HepG2 (cell line): Measurements from ENCODE around the gene TLR9. TPM values are rescaled to one million over a fixed set of nuclear protein-coding genes. Genes with fewer than 3 reads are reported as not detected.
A peak's percentile ranks its signal among the peaks of the same experiment; 100 is the strongest.

Experiments
- AKNA ChIP-seq: sonication (generic); formaldehyde crosslinking; IDR thresholded peaks from 2 replicates; pipeline ENCODE4 v1.4.0; 2020; ENCODE audit warnings: missing genetic modification reagents, borderline replicate concordance
- BRD4 ChIP-seq: sonication (generic); formaldehyde crosslinking; IDR thresholded peaks from 2 replicates; pipeline ENCODE4 v1.4.0; 2020; ENCODE audit warnings: missing genetic modification reagents
- CEBPG ChIP-seq: IDR thresholded peaks from 2 replicates; pipeline ENCODE4 v1.6.1; 2016
- GZF1 ChIP-seq: sonication (generic); formaldehyde crosslinking; IDR thresholded peaks from 2 replicates; pipeline ENCODE4 v1.5.1; 2020; ENCODE audit warnings: mild to moderate bottlenecking, missing genetic modification reagents
- NFE2L2 ChIP-seq: fragments of 150-350 bp; IDR thresholded peaks from 2 replicates; pipeline ENCODE4 v1.6.1; 2014; ENCODE audit warnings: low read length
- ONECUT2 ChIP-seq: sonication (generic); formaldehyde crosslinking; IDR thresholded peaks from 2 replicates; pipeline ENCODE4 v1.4.0; 2020; ENCODE audit warnings: missing genetic modification reagents
- PATZ1 ChIP-seq: sonication (generic); formaldehyde crosslinking; IDR thresholded peaks from 2 replicates; pipeline ENCODE4 v1.4.0; 2020; ENCODE audit warnings: missing genetic modification reagents
- THYN1 ChIP-seq: sonication (generic); formaldehyde crosslinking; IDR thresholded peaks from 2 replicates; pipeline ENCODE4 v1.8.1; 2023; ENCODE audit warnings: low read depth, mild to moderate bottlenecking, moderate library complexity, missing genetic modification reagents, borderline replicate concordance
- polyA plus RNA-seq, 8 experiments: library from polyadenylated mRNA; depleted of rRNA in 3 of 8; stranded (reverse) in 7 of 8; unstranded in 1 of 8; fragments of >200 nt; fragmentation: Illumina TruSeq in 4 of 8; extraction: Trizol in 4 of 8; gene quantifications; 2 replicates each; pipeline versions ENCODE4 v1.2.1 to v1.2.3, GENCODE V29; 2011 to 2016; ENCODE audit warnings: low read depth in 4 of 8, missing spikeins in 1 of 8, mixed read lengths in 1 of 8; ENCODE audit not compliant: insufficient read depth in 1 of 8
- total RNA-seq, 5 experiments: library from RNA; depleted of rRNA; stranded (reverse); fragments of >200 nt; fragmentation: Illumina TruSeq; extraction: Trizol; gene quantifications; 2 replicates each; pipeline ENCODE4 v1.2.3, GENCODE V29; 2016; ENCODE audit warnings: low read depth in 1 of 5
- TF ChIP-seq, protein P1 (sequence below), 2 experiments: sonication (generic) in 1 of 2; formaldehyde crosslinking in 1 of 2; IDR thresholded peaks; 2 replicates each; pipeline versions ENCODE4 v1.4.0 to v1.6.1; 2016 to 2020; ENCODE audit warnings: borderline replicate concordance in 1 of 2, low read depth in 1 of 2, mild to moderate bottlenecking in 1 of 2, missing genetic modification reagents in 1 of 2
- TF ChIP-seq, protein P2 (sequence below): sonication (generic); formaldehyde crosslinking; IDR thresholded peaks from 2 replicates; pipeline ENCODE4 v1.4.0; 2020; ENCODE audit warnings: missing genetic modification reagents

TLR9 gene
- total and polyA plus RNA-seq, 2 of the 13 experiments (the other 11 are each of a cell fraction or from before 2014, with no cell fraction given): not detected

GRCh38 chr3:52176951-52177700 is 48.3 kb downstream of the TLR9 start (continued):
- TF ChIP-seq, protein P1, sequence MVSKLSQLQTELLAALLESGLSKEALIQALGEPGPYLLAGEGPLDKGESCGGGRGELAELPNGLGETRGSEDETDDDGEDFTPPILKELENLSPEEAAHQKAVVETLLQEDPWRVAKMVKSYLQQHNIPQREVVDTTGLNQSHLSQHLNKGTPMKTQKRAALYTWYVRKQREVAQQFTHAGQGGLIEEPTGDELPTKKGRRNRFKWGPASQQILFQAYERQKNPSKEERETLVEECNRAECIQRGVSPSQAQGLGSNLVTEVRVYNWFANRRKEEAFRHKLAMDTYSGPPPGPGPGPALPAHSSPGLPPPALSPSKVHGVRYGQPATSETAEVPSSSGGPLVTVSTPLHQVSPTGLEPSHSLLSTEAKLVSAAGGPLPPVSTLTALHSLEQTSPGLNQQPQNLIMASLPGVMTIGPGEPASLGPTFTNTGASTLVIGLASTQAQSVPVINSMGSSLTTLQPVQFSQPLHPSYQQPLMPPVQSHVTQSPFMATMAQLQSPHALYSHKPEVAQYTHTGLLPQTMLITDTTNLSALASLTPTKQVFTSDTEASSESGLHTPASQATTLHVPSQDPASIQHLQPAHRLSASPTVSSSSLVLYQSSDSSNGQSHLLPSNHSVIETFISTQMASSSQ (IDR thresholded peaks at IDR 0.05; ENCODE audit: low read depth): no peak
- TF ChIP-seq, protein P1 (CRISPR knock-in tag; IDR thresholded peaks at IDR 0.05; ENCODE audit: borderline replicate concordance): peak; percentile 60; the same call in 1 of the 2 replicates
- TF ChIP-seq PATZ1 (CRISPR knock-in tag) (peak; percentile 86), GZF1 (CRISPR knock-in tag) (0 out of 2 replicates have a peak, but pooled peaks have one; percentile 34), THYN1 (CRISPR knock-in tag) (no peak), AKNA (no peak), CEBPG (CRISPR knock-in tag) (peak; percentile 48), ONECUT2 (peak; percentile 59; the same call in 1 of the 2 replicates), NFE2L2 (peak; percentile 41; the same call in 1 of the 2 replicates), BRD4 (CRISPR knock-in tag) (no peak)
- TF ChIP-seq, protein P2, sequence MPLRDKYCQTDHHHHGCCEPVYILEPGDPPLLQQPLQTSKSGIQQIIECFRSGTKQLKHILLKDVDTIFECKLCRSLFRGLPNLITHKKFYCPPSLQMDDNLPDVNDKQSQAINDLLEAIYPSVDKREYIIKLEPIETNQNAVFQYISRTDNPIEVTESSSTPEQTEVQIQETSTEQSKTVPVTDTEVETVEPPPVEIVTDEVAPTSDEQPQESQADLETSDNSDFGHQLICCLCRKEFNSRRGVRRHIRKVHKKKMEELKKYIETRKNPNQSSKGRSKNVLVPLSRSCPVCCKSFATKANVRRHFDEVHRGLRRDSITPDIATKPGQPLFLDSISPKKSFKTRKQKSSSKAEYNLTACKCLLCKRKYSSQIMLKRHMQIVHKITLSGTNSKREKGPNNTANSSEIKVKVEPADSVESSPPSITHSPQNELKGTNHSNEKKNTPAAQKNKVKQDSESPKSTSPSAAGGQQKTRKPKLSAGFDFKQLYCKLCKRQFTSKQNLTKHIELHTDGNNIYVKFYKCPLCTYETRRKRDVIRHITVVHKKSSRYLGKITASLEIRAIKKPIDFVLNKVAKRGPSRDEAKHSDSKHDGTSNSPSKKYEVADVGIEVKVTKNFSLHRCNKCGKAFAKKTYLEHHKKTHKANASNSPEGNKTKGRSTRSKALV (CRISPR knock-in tag): peak; percentile 79; the same call in 1 of the 2 replicates
